ENCODE measurements around the gene EEF2K. TPM values are rescaled to one million over a fixed set of nuclear protein-coding genes. Genes with fewer than 3 reads are reported as not detected.

EEF2K gene
- total RNA-seq, 4 donors from 2014 or later, result 15.6 to 21.3 (median 19.9) TPM

GRCh38 chr16:22292320-22292719 is 86.2 kb downstream of the EEF2K start:
- H3K4me1 ChIP-seq, result no peaks in the 10 kb centered on the region
- no peak overlapping the region for H3K27ac ChIP-seq
- H3K9me3 ChIP-seq, result no peaks in the 10 kb centered on the region
- DNase-seq, result no peak
- no peaks in the 10 kb centered on the region for H3K27me3 ChIP-seq
- H3K4me3 ChIP-seq (replicated peaks in 1 of 3), result no peak overlapping the region
- H3K36me3 ChIP-seq, result no peaks in the 10 kb centered on the region
- TF ChIP-seq CTCF (IDR thresholded peaks at IDR 0.05), result no peak
- TF ChIP-seq POLR2A (IDR thresholded peaks at IDR 0.05), result no peak
- intact Hi-C loops (cut with DNase I), result no loop called here

GRCh38 chr16:22293137-22294106 is 87.3 kb downstream of the EEF2K start:
- H3K4me3 ChIP-seq (replicated peaks in 1 of 3), result no peak overlapping the region
- no peaks in the 10 kb centered on the region for H3K36me3 ChIP-seq
- no peaks in the 10 kb centered on the region for H3K9me3 ChIP-seq
- intact Hi-C loops (cut with DNase I), result no loop called here
- H3K27ac ChIP-seq, result no peak overlapping the region
- H3K4me1 ChIP-seq, result no peaks in the 10 kb centered on the region
- TF ChIP-seq CTCF (IDR thresholded peaks at IDR 0.05) (no peak), POLR2A (IDR thresholded peaks at IDR 0.05) (no peak)
- no peak for DNase-seq
- 89 to 91% methylated on average over 11 of the region's 11 CpGs for WGBS, 2 donors
- H3K27me3 ChIP-seq, result no peaks in the 10 kb centered on the region

- H3K36me3 ChIP-seq, result no peaks in the 10 kb centered on the region
- H3K27ac ChIP-seq, result peak overlapping the region in 1 of 3 donors; percentile 12
- TF ChIP-seq CTCF (IDR thresholded peaks at IDR 0.05) (no peak), POLR2A (IDR thresholded peaks at IDR 0.05) (no peak)
- peak overlapping the region in 2 of 3 donors; percentile 19 to 30 for H3K4me3 ChIP-seq (replicated peaks in 1 of 3)
- H3K4me1 ChIP-seq, result peaks cover 2 to 5% of the 10 kb centered on the region in 2 donors
- no peaks in the 10 kb centered on the region for H3K27me3 ChIP-seq
- 7 to 9% methylated on average over 17 of the region's 17 CpGs for WGBS, 2 donors
- no peak for DNase-seq
- intact Hi-C loops (cut with DNase I), result loop anchor here (5.0 kb wide), 3 partner anchors 89 to 289 kb away; partner anchors contain the start of genes EEF2K and MOSMO
- no peaks in the 10 kb centered on the region for H3K9me3 ChIP-seq
These were observed 90.4 kb downstream of the EEF2K start for GRCh38 chr16:22296225-22297113.

GRCh38 chr16:22297114-22297870 is 91.2 kb downstream of the EEF2K start, which contains the start of gene POLR3E:
Gene POLR3E, plus strand, starts transcription at chr16:22297409. Its CDS starts 5,560 bp downstream, at chr16:22302969.
- peak within 1 kb of the TSS; percentile 79 to 93 (median 92) for H3K27ac ChIP-seq
- no peaks in the 10 kb centered on the region for H3K9me3 ChIP-seq
- H3K36me3 ChIP-seq, result no peaks in the 10 kb centered on the region
- WGBS, 2 donors, result 0 to 2% methylated on average over 17 to 24 of the region's 76 CpGs
- peaks cover 2 to 5% of the 10 kb centered on the region in 2 donors for H3K4me1 ChIP-seq
- intact Hi-C loops (cut with DNase I), result loop anchor here (5.0 kb wide), 3 partner anchors 90 to 290 kb away; partner anchors contain the start of genes EEF2K and MOSMO
- DNase-seq, result peak; percentile 99 to 100
- TF ChIP-seq POLR2A (IDR thresholded peaks at IDR 0.05) (peak in 1 of 2 donors; percentile 91), CTCF (IDR thresholded peaks at IDR 0.05) (peak; percentile 72 to 99 (median 92))
- no peaks in the 10 kb centered on the region for H3K27me3 ChIP-seq
- peak within 1 kb of the TSS; percentile 23 to 77 (median 66) for H3K4me3 ChIP-seq (replicated peaks in 1 of 3)

Measured in thyroid gland (tissue), 4 donors.